ENCODE results near the gene USP24. TPM values are rescaled to one million over a fixed set of nuclear protein-coding genes. Genes with fewer than 3 reads are reported as not detected.

Gene USP24
- polyA plus RNA-seq, 1 of the 3 experiments (the other 2 are of a cell fraction), result 8.1 TPM

DNA sequence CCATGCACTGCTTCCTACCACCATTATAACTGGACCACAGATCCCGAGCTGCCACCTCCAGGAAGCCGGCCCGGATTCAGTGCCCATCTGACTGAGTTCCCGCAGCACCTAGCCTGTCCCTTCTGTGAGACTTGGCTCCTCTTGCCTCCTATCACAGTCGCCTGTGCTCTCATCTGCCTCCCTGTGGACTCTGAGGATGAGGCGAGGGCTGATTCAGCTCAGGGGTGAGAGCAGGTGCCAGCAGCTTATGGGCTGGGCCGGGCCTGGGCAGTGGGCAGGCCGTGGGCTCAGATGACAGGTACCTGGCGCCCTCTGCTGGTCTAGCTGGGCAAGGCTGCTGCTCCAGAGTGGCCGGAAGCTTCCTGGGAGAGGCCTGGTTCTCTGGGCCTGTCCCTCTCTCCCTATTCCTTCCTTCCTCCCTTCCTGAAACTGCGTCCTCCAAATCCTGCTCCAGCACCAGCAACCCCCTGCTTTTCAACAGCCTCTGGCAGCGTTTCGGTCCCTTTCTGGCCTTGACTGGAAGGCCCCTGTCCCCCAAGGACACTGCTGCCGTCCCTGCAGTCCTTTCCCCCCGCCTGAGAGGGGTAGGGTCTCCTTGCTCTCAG is 193.1 kb downstream of the USP24 start:
- H3K4me3 ChIP-seq (ENCODE audit: low read depth in 2 of 2, low read length in 1 of 2), result no peak overlapping the region; a peak in 1 of 4 replicates
- H4K20me1 ChIP-seq (ENCODE audit: insufficient read depth), result no peaks in the 10 kb centered on the region
- no peaks in the 10 kb centered on the region for H3K79me2 ChIP-seq (ENCODE audit: insufficient read depth)
- peak overlapping the region; percentile 88; the same call in 1 of the 2 replicates for H2AFZ ChIP-seq (ENCODE audit: low read depth)
- H3K9me2 ChIP-seq, result no peaks in the 10 kb centered on the region
- H3K36me3 ChIP-seq (replicated peaks in 1 of 2; ENCODE audit: control insufficient read depth in 1 of 2, insufficient read depth in 2 of 2, low read length in 1 of 2), result no peaks in the 10 kb centered on the region
- H3K4me1 ChIP-seq (ENCODE audit: control insufficient read depth in 1 of 2, insufficient read depth in 2 of 2, low read depth in 1 of 2, low read length in 1 of 2), result no peaks in the 10 kb centered on the region; a peak in 1 of 4 replicates
- peak; percentile 93 for DNase-seq
- 48% methylated on average over 15 of the region's 15 CpGs for WGBS (ENCODE audit: low lambda C conversion rate)
- ChIA-PET POLR2A (interaction anchor here (1.8 kb wide), 1 partner anchor 72 kb away, joined by 10 read pairs; no protein-coding TSS in a partner anchor), CTCF (interaction anchor here (0.6 to 12.2 kb wide), 48 partner anchors 9 to 1690 kb away, joined by 3 to 390 read pairs (median 6); partner anchors contain the start of genes BSND and PCSK9)
- no peaks in the 10 kb centered on the region for H3K27me3 ChIP-seq (ENCODE audit: insufficient read depth)
- H3K27ac ChIP-seq (ENCODE audit: low read depth in 2 of 2, low read length in 1 of 2), result no peak overlapping the region
- TF ChIP-seq, protein P1, sequence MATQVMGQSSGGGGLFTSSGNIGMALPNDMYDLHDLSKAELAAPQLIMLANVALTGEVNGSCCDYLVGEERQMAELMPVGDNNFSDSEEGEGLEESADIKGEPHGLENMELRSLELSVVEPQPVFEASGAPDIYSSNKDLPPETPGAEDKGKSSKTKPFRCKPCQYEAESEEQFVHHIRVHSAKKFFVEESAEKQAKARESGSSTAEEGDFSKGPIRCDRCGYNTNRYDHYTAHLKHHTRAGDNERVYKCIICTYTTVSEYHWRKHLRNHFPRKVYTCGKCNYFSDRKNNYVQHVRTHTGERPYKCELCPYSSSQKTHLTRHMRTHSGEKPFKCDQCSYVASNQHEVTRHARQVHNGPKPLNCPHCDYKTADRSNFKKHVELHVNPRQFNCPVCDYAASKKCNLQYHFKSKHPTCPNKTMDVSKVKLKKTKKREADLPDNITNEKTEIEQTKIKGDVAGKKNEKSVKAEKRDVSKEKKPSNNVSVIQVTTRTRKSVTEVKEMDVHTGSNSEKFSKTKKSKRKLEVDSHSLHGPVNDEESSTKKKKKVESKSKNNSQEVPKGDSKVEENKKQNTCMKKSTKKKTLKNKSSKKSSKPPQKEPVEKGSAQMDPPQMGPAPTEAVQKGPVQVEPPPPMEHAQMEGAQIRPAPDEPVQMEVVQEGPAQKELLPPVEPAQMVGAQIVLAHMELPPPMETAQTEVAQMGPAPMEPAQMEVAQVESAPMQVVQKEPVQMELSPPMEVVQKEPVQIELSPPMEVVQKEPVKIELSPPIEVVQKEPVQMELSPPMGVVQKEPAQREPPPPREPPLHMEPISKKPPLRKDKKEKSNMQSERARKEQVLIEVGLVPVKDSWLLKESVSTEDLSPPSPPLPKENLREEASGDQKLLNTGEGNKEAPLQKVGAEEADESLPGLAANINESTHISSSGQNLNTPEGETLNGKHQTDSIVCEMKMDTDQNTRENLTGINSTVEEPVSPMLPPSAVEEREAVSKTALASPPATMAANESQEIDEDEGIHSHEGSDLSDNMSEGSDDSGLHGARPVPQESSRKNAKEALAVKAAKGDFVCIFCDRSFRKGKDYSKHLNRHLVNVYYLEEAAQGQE (IDR thresholded peaks at IDR 0.05; ENCODE audit: low read depth, low read length), result no peak
- TF ChIP-seq YY1 (IDR thresholded peaks at IDR 0.05; ENCODE audit: low read depth) (no peak), RCOR1 (IDR thresholded peaks at IDR 0.05; ENCODE audit: low read length) (peak; percentile 53; the same call in 1 of the 2 replicates), RAD21 (IDR thresholded peaks at IDR 0.05; ENCODE audit: low read length) (peak; percentile 91), GATA2 (CRISPR knock-in tag; IDR thresholded peaks at IDR 0.05) (no peak), NFIC (IDR thresholded peaks at IDR 0.05; ENCODE audit: borderline replicate concordance) (peak; percentile 7; the same call in 1 of the 2 replicates), CHD2 (IDR thresholded peaks at IDR 0.05; ENCODE audit: low read length, partially characterized antibody) (peak; percentile 45), JUND (IDR thresholded peaks at IDR 0.05) (no peak), TAF1 (IDR thresholded peaks at IDR 0.05; ENCODE audit: borderline replicate concordance, low read depth, low read length) (peak; percentile 67; the same call in 1 of the 2 replicates), TEAD4 (IDR thresholded peaks at IDR 0.05; ENCODE audit: borderline replicate concordance, insufficient read depth) (no peak), EZH2phosphoT487 (IDR thresholded peaks at IDR 0.05; ENCODE audit: borderline replicate concordance, low read depth) (no peak), RFX5 (IDR thresholded peaks at IDR 0.05; ENCODE audit: low read length) (no peak), SMC3 (IDR thresholded peaks at IDR 0.05; ENCODE audit: low read depth, low read length) (peak; percentile 83)
- TF ChIP-seq, protein P2, sequence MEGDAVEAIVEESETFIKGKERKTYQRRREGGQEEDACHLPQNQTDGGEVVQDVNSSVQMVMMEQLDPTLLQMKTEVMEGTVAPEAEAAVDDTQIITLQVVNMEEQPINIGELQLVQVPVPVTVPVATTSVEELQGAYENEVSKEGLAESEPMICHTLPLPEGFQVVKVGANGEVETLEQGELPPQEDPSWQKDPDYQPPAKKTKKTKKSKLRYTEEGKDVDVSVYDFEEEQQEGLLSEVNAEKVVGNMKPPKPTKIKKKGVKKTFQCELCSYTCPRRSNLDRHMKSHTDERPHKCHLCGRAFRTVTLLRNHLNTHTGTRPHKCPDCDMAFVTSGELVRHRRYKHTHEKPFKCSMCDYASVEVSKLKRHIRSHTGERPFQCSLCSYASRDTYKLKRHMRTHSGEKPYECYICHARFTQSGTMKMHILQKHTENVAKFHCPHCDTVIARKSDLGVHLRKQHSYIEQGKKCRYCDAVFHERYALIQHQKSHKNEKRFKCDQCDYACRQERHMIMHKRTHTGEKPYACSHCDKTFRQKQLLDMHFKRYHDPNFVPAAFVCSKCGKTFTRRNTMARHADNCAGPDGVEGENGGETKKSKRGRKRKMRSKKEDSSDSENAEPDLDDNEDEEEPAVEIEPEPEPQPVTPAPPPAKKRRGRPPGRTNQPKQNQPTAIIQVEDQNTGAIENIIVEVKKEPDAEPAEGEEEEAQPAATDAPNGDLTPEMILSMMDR (IDR thresholded peaks at IDR 0.05), result peak; percentile 92
- TF ChIP-seq, protein P3, sequence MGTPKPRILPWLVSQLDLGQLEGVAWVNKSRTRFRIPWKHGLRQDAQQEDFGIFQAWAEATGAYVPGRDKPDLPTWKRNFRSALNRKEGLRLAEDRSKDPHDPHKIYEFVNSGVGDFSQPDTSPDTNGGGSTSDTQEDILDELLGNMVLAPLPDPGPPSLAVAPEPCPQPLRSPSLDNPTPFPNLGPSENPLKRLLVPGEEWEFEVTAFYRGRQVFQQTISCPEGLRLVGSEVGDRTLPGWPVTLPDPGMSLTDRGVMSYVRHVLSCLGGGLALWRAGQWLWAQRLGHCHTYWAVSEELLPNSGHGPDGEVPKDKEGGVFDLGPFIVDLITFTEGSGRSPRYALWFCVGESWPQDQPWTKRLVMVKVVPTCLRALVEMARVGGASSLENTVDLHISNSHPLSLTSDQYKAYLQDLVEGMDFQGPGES (IDR thresholded peaks at IDR 0.05; ENCODE audit: low read depth, low read length), result no peak
- H3K9ac ChIP-seq, result no peak overlapping the region
- H3F3A ChIP-seq (replicated peaks; ENCODE audit: insufficient read depth), result no peaks in the 10 kb centered on the region
- H3K9me3 ChIP-seq, result no peaks in the 10 kb centered on the region
- H3K4me2 ChIP-seq, result no peak overlapping the region
